Measurements from ENCODE around the gene SYNGR3.

DNA sequence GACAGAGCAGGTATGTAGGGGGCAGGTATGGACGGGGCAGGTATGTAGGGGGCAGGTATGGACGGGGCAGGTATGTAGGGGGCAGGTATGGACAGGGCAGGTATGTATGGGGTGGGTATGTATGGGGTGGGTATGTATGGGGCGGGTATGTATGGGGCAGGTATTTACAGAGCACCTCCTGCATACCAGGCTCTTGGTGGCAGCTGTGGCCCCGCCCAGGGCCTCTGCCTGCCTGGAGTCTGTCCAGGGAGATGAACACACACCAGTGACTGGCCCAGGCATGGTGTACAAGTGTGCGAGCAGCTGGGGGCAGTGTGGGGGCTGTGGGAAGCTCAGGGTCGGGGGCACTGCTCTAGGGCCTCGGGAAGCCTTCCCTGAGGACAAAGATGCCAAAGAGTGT is 39.7 kb upstream of the SYNGR3 start:
- no peak for TF ChIP-seq POLR2A (IDR thresholded peaks at IDR 0.05; ENCODE audit: low read depth)
- TF ChIP-seq POLR2AphosphoS5 (IDR thresholded peaks at IDR 0.05), result no peak

Data from esophagus muscularis mucosa (tissue), 2 donors.